HG03045 (cell line): ENCODE measurements around the gene NR2F1-AS1.

ENCODE experiments used
- ATAC-seq: cut with Tn5 transposase; IDR thresholded peaks from one replicate; pipeline ENCODE4 v1.9.1; 2021; ENCODE audit warnings: mild to moderate bottlenecking, moderate library complexity; ENCODE audit not compliant: unreplicated experiment

NR2F1-AS1 gene

GRCh38 chr5:93603793-93604643, 23.0 kb upstream of the NR2F1-AS1 start:
- no peak for ATAC-seq

- no peak for ATAC-seq
Measured at GRCh38 chr5:93603078-93603792, 22.2 kb upstream of the NR2F1-AS1 start.

GRCh38 chr5:93602241-93603077, 21.4 kb upstream of the NR2F1-AS1 start:
- ATAC-seq, result no peak

GRCh38 chr5:93601802-93602155, 20.8 kb upstream of the NR2F1-AS1 start:
- ATAC-seq, result no peak

- ATAC-seq, result no peak
Measured at GRCh38 chr5:93601071-93601801, 20.2 kb upstream of the NR2F1-AS1 start.

GRCh38 chr5:93600409-93601070, 19.5 kb upstream of the NR2F1-AS1 start:
- no peak for ATAC-seq

GRCh38 chr5:93599399-93600120, 18.5 kb upstream of the NR2F1-AS1 start:
- no peak for ATAC-seq

GRCh38 chr5:93599001-93599379, 18.0 kb upstream of the NR2F1-AS1 start:
- no peak for ATAC-seq

- no peak for ATAC-seq
Measured at GRCh38 chr5:93598091-93599000, 17.3 kb upstream of the NR2F1-AS1 start.

GRCh38 chr5:93596676-93597490, 15.9 kb upstream of the NR2F1-AS1 start:
- ATAC-seq, result no peak

- no peak for ATAC-seq
Measured at GRCh38 chr5:93596310-93596675, 15.3 kb upstream of the NR2F1-AS1 start.

- no peak for ATAC-seq
Measured at GRCh38 chr5:93595420-93596147, 14.6 kb upstream of the NR2F1-AS1 start.

- ATAC-seq, result no peak
Measured at GRCh38 chr5:93594591-93595419, 13.8 kb upstream of the NR2F1-AS1 start.

- ATAC-seq, result no peak
Measured at GRCh38 chr5:93593476-93594131, 12.6 kb upstream of the NR2F1-AS1 start.

- ATAC-seq, result no peak
Measured at GRCh38 chr5:93592883-93593282, 11.9 kb upstream of the NR2F1-AS1 start.
